Measurements from ENCODE around the gene TRPC4. TPM values are rescaled to one million over a fixed set of nuclear protein-coding genes. Genes with fewer than 3 reads are reported as not detected.

Gene TRPC4
- polyA plus RNA-seq, 2 of the 4 experiments (the other 2 are of a cell fraction): 0.04 to 0.05 TPM

GRCh38 chr13:37868691-37869505, 674 bp downstream of the TRPC4 start (continued):
- TF ChIP-seq HES2 (IDR thresholded peaks at IDR 0.05): no peak
- no peak for TF ChIP-seq NFE2L2 (conservative IDR thresholded peaks at IDR 0.05; ENCODE audit: low read length)

- Histone ChIP-seq H3K9me3 (no peaks in the 10 kb centered on the region), H3K27ac (no peak overlapping the region), H3K4me2 (no peak overlapping the region), H3K4me1 (no peaks in the 10 kb centered on the region), H3K4me3 (no peak overlapping the region)
- no peak for ATAC-seq
- POLR2A ChIA-PET: no interaction called here
- CTCF ChIA-PET: no interaction called here
- TF ChIP-seq MAFK (IDR thresholded peaks at IDR 0.05; ENCODE audit: partially characterized antibody) (peak; percentile 71), HOXB5 (CRISPR knock-in tag; IDR thresholded peaks at IDR 0.05) (no peak)
- no peak for DNase-seq (ENCODE audit: low read depth in 1 of 2, low spot score in 1 of 2)
- WGBS (ENCODE audit: missing lambda C conversion rate): 56% methylated on average over 1 of the region's 1 CpG
- FAIRE-seq: no peak
These were observed 5.9 kb downstream of the TRPC4 start for GRCh38 chr13:37863708-37864107.

- 44% methylated on average over 4 of the region's 4 CpGs for WGBS (ENCODE audit: missing lambda C conversion rate)
These were observed 34.2 kb downstream of the TRPC4 start for GRCh38 chr13:37835392-37835791.

GRCh38 chr13:37833411-37833810, 36.2 kb downstream of the TRPC4 start:
- TF ChIP-seq HMGXB4 (CRISPR knock-in tag; IDR thresholded peaks at IDR 0.05; ENCODE audit: borderline replicate concordance): no peak
- no peak for TF ChIP-seq GATA3 (IDR thresholded peaks at IDR 0.05; ENCODE audit: borderline replicate concordance)
- TF ChIP-seq POLR2A (IDR thresholded peaks at IDR 0.05; ENCODE audit: low read length): no peak
- TF ChIP-seq CEBPB (IDR thresholded peaks at IDR 0.05): no peak
- no peak for TF ChIP-seq ELK1 (IDR thresholded peaks at IDR 0.05; ENCODE audit: low read depth, low read length)
- TF ChIP-seq CBX2 (IDR thresholded peaks at IDR 0.05; ENCODE audit: borderline replicate concordance, low read depth): no peak
- CTCF ChIA-PET: no interaction called here

More at GRCh38 chr13:37835392-37835791, 34.2 kb downstream of the TRPC4 start:
- H3K9me3 ChIP-seq: no peaks in the 10 kb centered on the region
- no peak overlapping the region for H3K27ac ChIP-seq
- POLR2A ChIA-PET: no interaction called here
- no peaks in the 10 kb centered on the region for H3K4me1 ChIP-seq
- DNase-seq (ENCODE audit: low read depth in 1 of 2, low spot score in 1 of 2): no peak
- no peak for TF ChIP-seq SREBF2 (IDR thresholded peaks at IDR 0.05)
- no peak for TF ChIP-seq HES2 (IDR thresholded peaks at IDR 0.05)
- TF ChIP-seq CHD2 (IDR thresholded peaks at IDR 0.05; ENCODE audit: low read length, partially characterized antibody): no peak
- TF ChIP-seq CBX2 (IDR thresholded peaks at IDR 0.05; ENCODE audit: borderline replicate concordance, low read depth): no peak
- TF ChIP-seq EP300 (IDR thresholded peaks at IDR 0.05): no peak
- TF ChIP-seq ZSCAN20 (CRISPR knock-in tag; IDR thresholded peaks at IDR 0.05): no peak
- no peak for TF ChIP-seq RARB (CRISPR knock-in tag; IDR thresholded peaks at IDR 0.05)
- TF ChIP-seq NR3C1 (IDR thresholded peaks at IDR 0.05): no peak
- TF ChIP-seq RFX5 (IDR thresholded peaks at IDR 0.05): no peak
- TF ChIP-seq BCL3 (IDR thresholded peaks at IDR 0.05): no peak
- no peak for TF ChIP-seq TFCP2L1 (CRISPR knock-in tag; IDR thresholded peaks at IDR 0.05)
- TF ChIP-seq FOXS1 (CRISPR knock-in tag; IDR thresholded peaks at IDR 0.05): no peak
- no peak for FAIRE-seq
- ATAC-seq: no peak
- CTCF ChIA-PET: no interaction called here
- no peak overlapping the region for H3K4me2 ChIP-seq
- H3K4me3 ChIP-seq: no peak overlapping the region

More at GRCh38 chr13:37833411-37833810, 36.2 kb downstream of the TRPC4 start:
- no peaks in the 10 kb centered on the region for H3K4me1 ChIP-seq
- H3K4me3 ChIP-seq: no peak overlapping the region
- no peak for FAIRE-seq
- 42% methylated on average over 4 of the region's 4 CpGs for WGBS (ENCODE audit: missing lambda C conversion rate)
- no peak for ATAC-seq
- POLR2A ChIA-PET: no interaction called here
- DNase-seq (ENCODE audit: low read depth in 1 of 2, low spot score in 1 of 2): no peak
- H3K27ac ChIP-seq: no peak overlapping the region
- H3K9me3 ChIP-seq: no peaks in the 10 kb centered on the region
- no peak overlapping the region for H3K4me2 ChIP-seq

All from A549 (cell line).